Loucy (cell line): ENCODE data around the gene ITIH3.

ENCODE experiments used
- H2AFZ ChIP-seq: fragments of 200-600 bp; sonication (generic); 2 replicates; pipeline ENCODE4 v1.6.0; 2016; ENCODE audit warnings: antibody characterized with exemption, mild to moderate bottlenecking, low read length, moderate library complexity
- H3F3A ChIP-seq: fragments of 200-600 bp; 2 replicates; pipeline ENCODE4 v1.6.0; 2016; ENCODE audit warnings: antibody characterized with exemption, low read depth, mild to moderate bottlenecking
- H3K27me3 ChIP-seq: fragments of 200-600 bp; sonication (generic); 2 replicates; pipeline ENCODE4 v1.6.1; 2014; ENCODE audit warnings: low read length, mild to moderate bottlenecking; ENCODE audit not compliant: insufficient read depth, poor library complexity, severe bottlenecking
- H3K36me3 ChIP-seq: fragments of 200-600 bp; sonication (generic); 2 replicates; pipeline ENCODE4 v1.6.1; 2016; ENCODE audit warnings: low read length; ENCODE audit not compliant: insufficient read depth
- H3K4me1 ChIP-seq: fragments of 200-600 bp; sonication (generic); 2 replicates; pipeline ENCODE4 v1.5.1; 2014; ENCODE audit warnings: low read length, mild to moderate bottlenecking; ENCODE audit not compliant: insufficient read depth, poor library complexity, severe bottlenecking
- H3K4me2 ChIP-seq: fragments of 200-600 bp; sonication (generic); 2 replicates; pipeline ENCODE4 v1.6.0; 2014; ENCODE audit warnings: antibody characterized with exemption, low read length, low read depth, mild to moderate bottlenecking; ENCODE audit not compliant: poor library complexity, severe bottlenecking
- H3K4me3 ChIP-seq: fragments of 200-600 bp; sonication (generic); 2 replicates; pipeline ENCODE4 v1.5.1; 2014; ENCODE audit warnings: low read length, mild to moderate bottlenecking, mixed read lengths; ENCODE audit not compliant: poor library complexity, severe bottlenecking
- H3K79me2 ChIP-seq: fragments of 200-600 bp; sonication (generic); 2 replicates; pipeline ENCODE4 v1.6.1; 2014; ENCODE audit warnings: low read length; ENCODE audit not compliant: insufficient read depth
- H3K9ac ChIP-seq: fragments of 200-600 bp; sonication (generic); 2 replicates; pipeline ENCODE4 v1.6.0; 2014; ENCODE audit warnings: mild to moderate bottlenecking, low read depth, low read length, moderate library complexity; ENCODE audit not compliant: poor library complexity, severe bottlenecking
- H3K9me2 ChIP-seq: fragments of 200-600 bp; sonication (generic); replicated peaks from 2 replicates; pipeline ENCODE4 v1.6.1; 2016; ENCODE audit warnings: low read depth, low read length, mixed read lengths
- H3K9me3 ChIP-seq: fragments of 200-600 bp; sonication (generic); 2 replicates; pipeline ENCODE4 v1.6.1; 2014; ENCODE audit warnings: mild to moderate bottlenecking, antibody characterized with exemption, low read length, low read depth; ENCODE audit not compliant: insufficient read depth
- H4K20me1 ChIP-seq: fragments of 200-600 bp; sonication (generic); 2 replicates; pipeline ENCODE4 v1.6.0; 2014; ENCODE audit warnings: antibody characterized with exemption, low read length, mild to moderate bottlenecking; ENCODE audit not compliant: insufficient read depth, poor library complexity, severe bottlenecking
- EZH2phosphoT487 ChIP-seq: fragments of 200-600 bp; IDR thresholded peaks from 2 replicates; pipeline ENCODE4 v1.6.1; 2018; ENCODE audit warnings: antibody characterized with exemption, mild to moderate bottlenecking, moderate library complexity, borderline replicate concordance
- TF ChIP-seq, protein P1 (sequence below): fragments of 200-600 bp; sonication (generic); conservative IDR thresholded peaks from 2 replicates; pipeline ENCODE4 v1.5.1; 2014; ENCODE audit warnings: mild to moderate bottlenecking, antibody characterized with exemption, low read length

The ITIH3 gene

GRCh38 chr3:52813810-52814209 lies 19.2 kb downstream of the ITIH3 start:
- Histone ChIP-seq H3K36me3 (no peaks in the 10 kb centered on the region), H3K27me3 (no peaks in the 10 kb centered on the region), H3F3A (no peaks in the 10 kb centered on the region), H3K4me2 (no peak overlapping the region), H3K9ac (no peak overlapping the region), H4K20me1 (no peaks in the 10 kb centered on the region), H3K9me2 (no peaks in the 10 kb centered on the region), H3K4me1 (peaks cover 14% of the 10 kb centered on the region), H3K9me3 (no peaks in the 10 kb centered on the region), H2AFZ (no peak overlapping the region), H3K79me2 (no peaks in the 10 kb centered on the region), H3K4me3 (no peak overlapping the region)
- TF ChIP-seq, protein P1, sequence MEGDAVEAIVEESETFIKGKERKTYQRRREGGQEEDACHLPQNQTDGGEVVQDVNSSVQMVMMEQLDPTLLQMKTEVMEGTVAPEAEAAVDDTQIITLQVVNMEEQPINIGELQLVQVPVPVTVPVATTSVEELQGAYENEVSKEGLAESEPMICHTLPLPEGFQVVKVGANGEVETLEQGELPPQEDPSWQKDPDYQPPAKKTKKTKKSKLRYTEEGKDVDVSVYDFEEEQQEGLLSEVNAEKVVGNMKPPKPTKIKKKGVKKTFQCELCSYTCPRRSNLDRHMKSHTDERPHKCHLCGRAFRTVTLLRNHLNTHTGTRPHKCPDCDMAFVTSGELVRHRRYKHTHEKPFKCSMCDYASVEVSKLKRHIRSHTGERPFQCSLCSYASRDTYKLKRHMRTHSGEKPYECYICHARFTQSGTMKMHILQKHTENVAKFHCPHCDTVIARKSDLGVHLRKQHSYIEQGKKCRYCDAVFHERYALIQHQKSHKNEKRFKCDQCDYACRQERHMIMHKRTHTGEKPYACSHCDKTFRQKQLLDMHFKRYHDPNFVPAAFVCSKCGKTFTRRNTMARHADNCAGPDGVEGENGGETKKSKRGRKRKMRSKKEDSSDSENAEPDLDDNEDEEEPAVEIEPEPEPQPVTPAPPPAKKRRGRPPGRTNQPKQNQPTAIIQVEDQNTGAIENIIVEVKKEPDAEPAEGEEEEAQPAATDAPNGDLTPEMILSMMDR, result no peak
- no peak for TF ChIP-seq EZH2phosphoT487

DNA sequence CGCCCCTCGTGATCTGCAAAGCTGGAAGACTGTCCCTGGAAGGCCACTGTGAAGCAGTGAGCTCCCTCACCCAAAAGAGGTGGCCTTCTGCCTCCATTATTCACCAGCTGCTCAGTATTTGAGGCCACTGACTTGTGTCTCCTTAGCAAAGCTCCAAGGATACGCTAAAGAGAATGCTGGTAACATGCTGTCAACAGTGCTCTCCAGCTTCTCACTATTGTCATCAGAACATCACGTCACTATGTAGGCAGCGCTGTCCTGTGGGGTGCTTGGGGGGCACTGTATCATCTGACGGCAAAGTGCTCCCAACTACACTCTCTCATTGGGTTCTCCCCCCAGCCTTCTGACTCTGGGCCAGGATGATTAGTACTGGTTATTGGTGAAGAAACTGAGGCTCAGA lies 21.6 kb downstream of the ITIH3 start:
- Histone ChIP-seq H3F3A (no peaks in the 10 kb centered on the region), H3K36me3 (no peaks in the 10 kb centered on the region), H2AFZ (no peak overlapping the region), H3K4me1 (no peaks in the 10 kb centered on the region), H3K9me2 (no peaks in the 10 kb centered on the region), H3K4me2 (no peak overlapping the region), H3K27me3 (no peaks in the 10 kb centered on the region), H3K79me2 (no peaks in the 10 kb centered on the region), H3K9me3 (no peaks in the 10 kb centered on the region), H3K9ac (no peak overlapping the region), H4K20me1 (no peaks in the 10 kb centered on the region), H3K4me3 (no peak overlapping the region)
- TF ChIP-seq, protein P1, result no peak
- no peak for TF ChIP-seq EZH2phosphoT487

GRCh38 chr3:52816654-52817053 lies 22.1 kb downstream of the ITIH3 start:
- Histone ChIP-seq H3K9me3 (no peaks in the 10 kb centered on the region), H3K36me3 (no peaks in the 10 kb centered on the region), H4K20me1 (no peaks in the 10 kb centered on the region), H2AFZ (no peak overlapping the region), H3K9me2 (no peaks in the 10 kb centered on the region), H3K4me1 (no peaks in the 10 kb centered on the region), H3K4me2 (no peak overlapping the region), H3K79me2 (no peaks in the 10 kb centered on the region), H3K9ac (no peak overlapping the region), H3F3A (no peaks in the 10 kb centered on the region), H3K4me3 (no peak overlapping the region), H3K27me3 (no peaks in the 10 kb centered on the region)
- TF ChIP-seq, protein P1, result no peak
